Cardiac muscle cell (in vitro differentiated cells and primary cell): ENCODE data around the gene ZNF514. TPM values are rescaled to one million over a fixed set of nuclear protein-coding genes. Genes with fewer than 3 reads are reported as not detected.

Source experiments
- DNase-seq, 2 donors: peaks; one replicate each; pipeline versions ENCODE4 v3.0.0 to v3.0.0-alpha.2; 2010 to 2017; ENCODE audit warnings: low read depth in 1 of 2, low spot score in 1 of 2
- H3K27ac ChIP-seq: fragments of 200-600 bp; sonication (generic); 2 replicates; pipeline ENCODE4 v1.5.1; 2016
- H3K27me3 ChIP-seq: fragments of 200-600 bp; sonication (generic); 2 replicates; pipeline ENCODE4 v1.6.0; 2016; ENCODE audit warnings: control low read depth
- H3K36me3 ChIP-seq: fragments of 200-600 bp; sonication (generic); 2 replicates; pipeline ENCODE4 v1.5.1; 2016; ENCODE audit warnings: control low read depth
- H3K4me1 ChIP-seq: fragments of 200-600 bp; sonication (generic); 2 replicates; pipeline ENCODE4 v1.8.1; 2017; ENCODE audit warnings: low read depth, mild to moderate bottlenecking, mixed run types
- H3K4me3 ChIP-seq: fragments of 200-600 bp; sonication (generic); 2 replicates; pipeline ENCODE4 v1.5.1; 2016; ENCODE audit warnings: mild to moderate bottlenecking
- H3K9me3 ChIP-seq: fragments of 200-600 bp; sonication (generic); 2 replicates; pipeline ENCODE4 v1.5.1; 2017; ENCODE audit warnings: low read depth, mild to moderate bottlenecking, control low read depth
- polyA plus RNA-seq: library from polyadenylated mRNA; unstranded; fragments of >200 nt; fragmentation: Nextera tagmentation; extraction: Ambion mirVana; gene quantifications from 2 replicates; pipeline ENCODE4 v1.2.1, GENCODE V29; 2016
- total RNA-seq: library from RNA; depleted of rRNA; stranded (reverse); fragments of >200 nt; gene quantifications from 2 replicates; pipeline ENCODE4 v1.2.3, GENCODE V29; 2016
- TF ChIP-seq, protein P1 (sequence below): IDR thresholded peaks from 2 replicates; pipeline ENCODE4 v1.5.1; 2012; ENCODE audit warnings: low read depth, mild to moderate bottlenecking, low read length

The ZNF514 gene
- total and polyA plus RNA-seq, 2 experiments from 2014 or later, result 18.4 to 21.7 TPM

DNA sequence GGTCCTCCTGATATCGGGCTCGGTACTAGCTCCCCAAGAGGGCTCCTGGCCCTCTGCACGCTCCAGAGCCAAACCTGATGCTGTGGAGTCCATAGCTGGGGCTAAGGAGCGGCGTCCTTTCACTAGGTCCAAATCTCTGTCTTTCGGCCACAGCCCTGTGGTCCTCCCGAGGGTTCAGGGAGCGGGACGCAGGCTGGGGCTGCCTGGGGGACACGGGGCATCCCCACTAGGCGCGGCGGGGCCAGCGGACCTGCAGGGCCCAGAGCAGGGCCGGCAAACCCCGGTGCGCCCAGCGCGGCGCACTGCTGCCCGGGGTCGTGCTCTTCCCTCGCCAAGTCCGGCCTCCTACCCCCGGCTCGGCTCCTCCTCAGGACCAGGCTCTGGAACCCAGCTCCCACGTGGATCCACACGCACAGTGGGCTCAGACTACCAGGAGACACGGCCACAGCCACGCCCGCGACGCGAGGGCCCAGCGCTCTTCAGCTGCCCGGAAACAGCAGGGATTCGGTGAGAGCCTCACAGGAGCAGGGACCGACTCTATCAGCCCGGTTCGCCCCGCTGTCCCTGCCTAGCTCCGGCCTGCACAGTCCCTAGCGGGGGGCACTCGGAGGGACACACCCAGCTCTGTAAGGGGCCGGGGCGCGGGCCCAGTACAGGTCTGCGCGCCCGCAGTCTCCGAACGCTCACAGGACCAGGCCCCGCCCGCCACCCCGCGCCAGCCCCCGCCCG lies 593 bp downstream of the ZNF514 start:
- Histone ChIP-seq H3K4me1 (no peaks in the 10 kb centered on the region), H3K27me3 (no peaks in the 10 kb centered on the region), H3K27ac (no peak overlapping the region), H3K36me3 (peaks cover 2% of the 10 kb centered on the region), H3K4me3 (peak overlapping the region; percentile 72), H3K9me3 (no peaks in the 10 kb centered on the region)
- TF ChIP-seq, protein P1, sequence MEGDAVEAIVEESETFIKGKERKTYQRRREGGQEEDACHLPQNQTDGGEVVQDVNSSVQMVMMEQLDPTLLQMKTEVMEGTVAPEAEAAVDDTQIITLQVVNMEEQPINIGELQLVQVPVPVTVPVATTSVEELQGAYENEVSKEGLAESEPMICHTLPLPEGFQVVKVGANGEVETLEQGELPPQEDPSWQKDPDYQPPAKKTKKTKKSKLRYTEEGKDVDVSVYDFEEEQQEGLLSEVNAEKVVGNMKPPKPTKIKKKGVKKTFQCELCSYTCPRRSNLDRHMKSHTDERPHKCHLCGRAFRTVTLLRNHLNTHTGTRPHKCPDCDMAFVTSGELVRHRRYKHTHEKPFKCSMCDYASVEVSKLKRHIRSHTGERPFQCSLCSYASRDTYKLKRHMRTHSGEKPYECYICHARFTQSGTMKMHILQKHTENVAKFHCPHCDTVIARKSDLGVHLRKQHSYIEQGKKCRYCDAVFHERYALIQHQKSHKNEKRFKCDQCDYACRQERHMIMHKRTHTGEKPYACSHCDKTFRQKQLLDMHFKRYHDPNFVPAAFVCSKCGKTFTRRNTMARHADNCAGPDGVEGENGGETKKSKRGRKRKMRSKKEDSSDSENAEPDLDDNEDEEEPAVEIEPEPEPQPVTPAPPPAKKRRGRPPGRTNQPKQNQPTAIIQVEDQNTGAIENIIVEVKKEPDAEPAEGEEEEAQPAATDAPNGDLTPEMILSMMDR, result no peak
- peak; percentile 49 to 70 for DNase-seq

DNA sequence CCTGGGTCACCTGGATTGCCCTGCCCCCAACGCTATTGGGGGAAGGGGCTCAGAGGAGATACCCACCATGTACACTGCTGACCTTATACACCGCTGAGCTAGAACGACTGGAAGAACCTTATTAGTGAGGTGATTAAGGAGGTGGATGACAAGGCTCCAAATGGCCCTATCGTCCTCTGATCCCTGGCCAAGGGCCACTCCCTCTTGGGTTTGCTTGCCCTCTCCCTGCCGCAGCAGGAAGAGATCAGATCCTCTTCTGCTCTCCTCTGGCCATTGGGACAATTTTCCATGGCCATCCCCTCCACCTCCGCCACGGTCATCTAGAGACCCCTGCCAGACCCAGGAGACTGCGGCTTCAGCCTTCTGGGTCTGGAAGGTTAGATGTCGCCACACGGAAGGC lies 1.2 kb downstream of the ZNF514 start:
- Histone ChIP-seq H3K9me3 (no peaks in the 10 kb centered on the region), H3K4me3 (peak overlapping the region; percentile 72), H3K27ac (no peak overlapping the region), H3K4me1 (no peaks in the 10 kb centered on the region), H3K36me3 (peaks cover 2% of the 10 kb centered on the region), H3K27me3 (no peaks in the 10 kb centered on the region)
- TF ChIP-seq, protein P1, result no peak
- no peak for DNase-seq

GRCh38 chr2:95149397-95149984 lies 10.2 kb downstream of the ZNF514 start:
- Histone ChIP-seq H3K4me1 (no peaks in the 10 kb centered on the region), H3K36me3 (peaks cover 29% of the 10 kb centered on the region), H3K27ac (no peak overlapping the region), H3K27me3 (no peaks in the 10 kb centered on the region), H3K9me3 (peaks cover 12% of the 10 kb centered on the region), H3K4me3 (no peak overlapping the region)
- no peak for DNase-seq
- TF ChIP-seq, protein P1, result no peak

DNA sequence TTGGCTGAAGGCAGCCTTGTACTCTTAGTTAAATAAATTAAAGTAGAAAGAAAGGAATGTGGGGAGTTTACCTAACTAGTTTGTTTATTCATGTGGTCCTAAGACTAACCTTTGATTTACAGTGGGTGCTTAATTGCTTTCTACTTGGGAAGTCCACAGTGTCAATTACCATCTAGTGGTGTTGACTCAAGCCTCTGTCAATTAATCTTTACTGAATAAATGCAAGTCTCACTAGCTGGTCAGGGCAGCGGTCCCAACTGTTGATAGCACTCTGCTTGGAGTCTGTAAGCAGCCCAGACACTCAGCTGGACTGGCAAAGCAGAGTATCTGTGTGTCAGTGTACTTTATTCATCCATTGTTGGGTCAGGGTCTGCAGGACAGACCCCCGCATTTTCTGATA lies 15.8 kb downstream of the ZNF514 start:
- H3K9me3 ChIP-seq, result peaks cover 8% of the 10 kb centered on the region
- TF ChIP-seq, protein P1, result no peak

GRCh38 chr2:95138702-95139101 lies 20.9 kb downstream of the ZNF514 start:
- Histone ChIP-seq H3K36me3 (no peaks in the 10 kb centered on the region), H3K9me3 (no peaks in the 10 kb centered on the region), H3K4me3 (no peak overlapping the region), H3K4me1 (no peaks in the 10 kb centered on the region), H3K27me3 (no peaks in the 10 kb centered on the region), H3K27ac (no peak overlapping the region)
- TF ChIP-seq, protein P1, result no peak
- DNase-seq, result no peak

More for the DNA sequence above, 15.8 kb downstream of the ZNF514 start:
- H3K36me3 ChIP-seq, result no peaks in the 10 kb centered on the region
- no peak overlapping the region for H3K4me3 ChIP-seq
- H3K4me1 ChIP-seq, result no peaks in the 10 kb centered on the region
- no peaks in the 10 kb centered on the region for H3K27me3 ChIP-seq
- no peak for DNase-seq
- no peak overlapping the region for H3K27ac ChIP-seq
